GM23338 (cell line): ENCODE measurements around the gene GIPC2. TPM values are rescaled to one million over a fixed set of nuclear protein-coding genes. Genes with fewer than 3 reads are reported as not detected.

Experiments
- ATAC-seq: fragments of 200-7000 bp; cut with Tn5 transposase; 3 replicates; pipeline ENCODE4 v1.9.1; 2020
- DNase-seq: peaks from one replicate; pipeline ENCODE4 v3.0.0-alpha.2; 2015; ENCODE audit warnings: low spot score
- H2AFZ ChIP-seq: fragments of 200-600 bp; sonication (generic); 2 replicates; pipeline ENCODE4 v1.8.0; 2016; ENCODE audit warnings: antibody characterized with exemption, mild to moderate bottlenecking, moderate library complexity
- H3F3A ChIP-seq: fragments of 200-600 bp; sonication (generic); replicated peaks from 2 replicates; pipeline ENCODE4 v1.8.0; 2017; ENCODE audit warnings: antibody characterized with exemption, mixed run types, low read depth
- H3K27ac ChIP-seq: fragments of 200-600 bp; sonication (generic); 2 replicates; pipeline ENCODE4 v1.6.1; 2016; ENCODE audit warnings: low read depth
- H3K27me3 ChIP-seq: fragments of 200-600 bp; sonication (generic); 2 replicates; pipeline ENCODE4 v1.8.0; 2016; ENCODE audit warnings: mild to moderate bottlenecking, mixed run types, moderate library complexity; ENCODE audit not compliant: insufficient read depth
- H3K36me3 ChIP-seq: fragments of 200-600 bp; sonication (generic); 2 replicates; pipeline ENCODE4 v1.8.0; 2016; ENCODE audit warnings: mild to moderate bottlenecking; ENCODE audit not compliant: insufficient read depth
- H3K4me1 ChIP-seq: fragments of 200-600 bp; sonication (generic); 2 replicates; pipeline ENCODE4 v1.8.0; 2016; ENCODE audit warnings: mild to moderate bottlenecking, moderate library complexity; ENCODE audit not compliant: insufficient read depth
- H3K4me2 ChIP-seq: fragments of 200-600 bp; sonication (generic); 2 replicates; pipeline ENCODE4 v1.7.1; 2017; ENCODE audit warnings: mixed run types
- H3K4me3 ChIP-seq: fragments of 200-600 bp; sonication (generic); 2 replicates; pipeline ENCODE4 v1.6.1; 2016; ENCODE audit warnings: mixed run types
- H3K79me2 ChIP-seq: fragments of 200-600 bp; sonication (generic); replicated peaks from 2 replicates; pipeline ENCODE4 v1.8.0; 2017; ENCODE audit warnings: mild to moderate bottlenecking; ENCODE audit not compliant: insufficient read depth
- H3K9me2 ChIP-seq: fragments of 200-600 bp; sonication (generic); 2 replicates; pipeline ENCODE4 v1.8.0; 2017; ENCODE audit not compliant: insufficient read depth
- H4K20me1 ChIP-seq: fragments of 200-600 bp; sonication (generic); replicated peaks from 2 replicates; pipeline ENCODE4 v1.8.0; 2017; ENCODE audit warnings: mild to moderate bottlenecking; ENCODE audit not compliant: insufficient read depth
- H3K27ac Mint-ChIP-seq: 2 replicates; pipeline ENCODE4 v1.8.0; 2020; ENCODE audit warnings: inconsistent platforms, mild to moderate bottlenecking, moderate library complexity, mixed read lengths
- H3K27me3 Mint-ChIP-seq: 3 replicates; pipeline ENCODE4 v1.8.0; 2022; ENCODE audit warnings: low read depth, mild to moderate bottlenecking, moderate library complexity, mixed read lengths, inconsistent platforms; ENCODE audit not compliant: insufficient read depth, poor library complexity
- H3K36me3 Mint-ChIP-seq: 3 replicates; pipeline ENCODE4 v1.8.0; 2021; ENCODE audit warnings: low read depth, mild to moderate bottlenecking, inconsistent platforms, moderate library complexity, mixed read lengths
- H3K4me1 Mint-ChIP-seq: 3 replicates; pipeline ENCODE4 v1.8.0; 2020; ENCODE audit warnings: mild to moderate bottlenecking, inconsistent platforms, mixed read lengths
- H3K4me3 Mint-ChIP-seq: 3 replicates; pipeline ENCODE4 v1.8.0; 2021; ENCODE audit warnings: moderate library complexity, mild to moderate bottlenecking, inconsistent platforms, mixed read lengths
- H3K9me3 Mint-ChIP-seq: 3 replicates; pipeline ENCODE4 v1.8.0; 2020; ENCODE audit warnings: moderate library complexity, mild to moderate bottlenecking, inconsistent platforms, mixed read lengths
- EZH2 ChIP-seq: fragments of 200-600 bp; sonication (generic); IDR thresholded peaks from one replicate; pipeline ENCODE4 v1.8.0; 2017; ENCODE audit warnings: antibody characterized with exemption, mild to moderate bottlenecking, low read depth; ENCODE audit not compliant: unreplicated experiment
- EZH2phosphoT487 ChIP-seq: fragments of 200-600 bp; sonication (generic); IDR thresholded peaks from one replicate; pipeline ENCODE4 v1.8.1; 2018; ENCODE audit warnings: antibody characterized with exemption; ENCODE audit not compliant: unreplicated experiment
- JUNB ChIP-seq: IDR thresholded peaks from one replicate; pipeline ENCODE4 v1.6.1; 2016; ENCODE audit warnings: antibody characterized with exemption; ENCODE audit not compliant: unreplicated experiment
- POLR2AphosphoS5 ChIP-seq: IDR thresholded peaks from 2 replicates; pipeline ENCODE4 v1.6.1; 2016; ENCODE audit warnings: antibody characterized with exemption, low read depth
- STAT1 ChIP-seq: IDR thresholded peaks from one replicate; pipeline ENCODE4 v1.6.1; 2016; ENCODE audit warnings: antibody characterized with exemption; ENCODE audit not compliant: unreplicated experiment
- ZNF114 ChIP-seq: fragments of 250-450 bp; sonication (Bioruptor Pico); IDR thresholded peaks from 2 replicates; pipeline ENCODE4 v1.5.0; 2020; ENCODE audit warnings: mild to moderate bottlenecking, moderate library complexity
- ZNF331 ChIP-seq: fragments of 250-450 bp; sonication (Bioruptor Pico); IDR thresholded peaks from 2 replicates; pipeline ENCODE4 v1.5.0; 2020; ENCODE audit warnings: low read depth, mild to moderate bottlenecking, moderate library complexity
- polyA plus RNA-seq: library from polyadenylated mRNA; unstranded; fragments of >200 nt; fragmentation: Nextera tagmentation; extraction: Ambion mirVana; gene quantifications from 2 replicates; pipeline ENCODE4 v1.2.1, GENCODE V29; 2016
- total RNA-seq: library from RNA; depleted of rRNA; stranded (reverse); fragments of >200 nt; shearing (Covaris generic); gene quantifications from 2 replicates; pipeline ENCODE4 v1.2.3, GENCODE V29; 2014
- TF ChIP-seq, protein P1 (sequence below): IDR thresholded peaks from 2 replicates; pipeline ENCODE4 v1.6.1; 2016; ENCODE audit warnings: antibody characterized with exemption
- TF ChIP-seq, protein P2 (sequence below): fragments of 250-450 bp; sonication (Bioruptor Pico); IDR thresholded peaks from 2 replicates; pipeline ENCODE4 v1.5.0; 2020; ENCODE audit warnings: mild to moderate bottlenecking, moderate library complexity
- TF ChIP-seq, protein P3 (sequence below), 2 experiments: fragments of 200-600 bp in 1 of 2; sonication (generic) in 1 of 2; conservative IDR thresholded peaks; 2 replicates each; pipeline versions ENCODE4 v1.5.1 to v1.6.1; 2016 to 2017; ENCODE audit warnings: antibody characterized with exemption in 2 of 2, low read depth in 2 of 2, mild to moderate bottlenecking in 2 of 2, moderate library complexity in 1 of 2
- TF ChIP-seq, protein P4 (sequence below): IDR thresholded peaks from one replicate; pipeline ENCODE4 v1.6.1; 2018; ENCODE audit warnings: antibody characterized with exemption; ENCODE audit not compliant: unreplicated experiment

Gene GIPC2
- total and polyA plus RNA-seq, 2 experiments from 2014 or later: 1.2 to 1.5 TPM

DNA sequence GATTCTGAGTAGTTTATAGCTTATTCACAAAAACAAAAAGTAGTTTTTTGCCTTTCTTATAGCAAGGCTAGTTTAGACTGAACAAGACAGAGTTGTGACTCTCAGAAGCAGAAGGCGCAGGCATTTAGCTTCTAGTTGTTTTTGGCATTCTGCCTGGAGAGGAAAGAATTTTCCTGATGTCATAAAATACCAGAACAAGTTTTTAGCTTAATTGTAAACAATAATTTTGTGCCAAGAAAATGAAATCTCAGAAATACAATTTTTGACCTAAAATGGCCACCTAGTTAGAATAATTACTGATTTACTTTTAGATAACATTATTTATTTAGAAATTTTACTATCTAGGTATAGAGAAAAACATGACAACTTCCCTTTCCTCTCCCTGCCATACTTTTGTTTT lies 40.0 kb upstream of the GIPC2 start:
- no peaks in the 10 kb centered on the region for H3K27me3 ChIP-seq
- peaks cover 22% of the 10 kb centered on the region for H3K4me1 ChIP-seq
- no peak for DNase-seq
- no peak for ATAC-seq
- H2AFZ ChIP-seq: no peak overlapping the region
- Mint-ChIP-seq H3K27me3 (peaks cover 5% of the 10 kb centered on the region), H3K27ac (no peak overlapping the region), H3K4me3 (peak overlapping the region; percentile 69; the same call in 2 of the 3 replicates), H3K36me3 (no peaks in the 10 kb centered on the region), H3K4me1 (peaks cover 22% of the 10 kb centered on the region), H3K9me3 (peaks cover 2% of the 10 kb centered on the region; the same call in 1 of the 3 replicates)
- peak overlapping the region; percentile 42 for H3K4me3 ChIP-seq
- no peaks in the 10 kb centered on the region for H3F3A ChIP-seq
- H3K36me3 ChIP-seq: no peaks in the 10 kb centered on the region
- H3K79me2 ChIP-seq: no peaks in the 10 kb centered on the region
- TF ChIP-seq, protein P1, sequence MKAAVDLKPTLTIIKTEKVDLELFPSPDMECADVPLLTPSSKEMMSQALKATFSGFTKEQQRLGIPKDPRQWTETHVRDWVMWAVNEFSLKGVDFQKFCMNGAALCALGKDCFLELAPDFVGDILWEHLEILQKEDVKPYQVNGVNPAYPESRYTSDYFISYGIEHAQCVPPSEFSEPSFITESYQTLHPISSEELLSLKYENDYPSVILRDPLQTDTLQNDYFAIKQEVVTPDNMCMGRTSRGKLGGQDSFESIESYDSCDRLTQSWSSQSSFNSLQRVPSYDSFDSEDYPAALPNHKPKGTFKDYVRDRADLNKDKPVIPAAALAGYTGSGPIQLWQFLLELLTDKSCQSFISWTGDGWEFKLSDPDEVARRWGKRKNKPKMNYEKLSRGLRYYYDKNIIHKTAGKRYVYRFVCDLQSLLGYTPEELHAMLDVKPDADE: no peak
- no peak for TF ChIP-seq EZH2
- TF ChIP-seq, protein P2, sequence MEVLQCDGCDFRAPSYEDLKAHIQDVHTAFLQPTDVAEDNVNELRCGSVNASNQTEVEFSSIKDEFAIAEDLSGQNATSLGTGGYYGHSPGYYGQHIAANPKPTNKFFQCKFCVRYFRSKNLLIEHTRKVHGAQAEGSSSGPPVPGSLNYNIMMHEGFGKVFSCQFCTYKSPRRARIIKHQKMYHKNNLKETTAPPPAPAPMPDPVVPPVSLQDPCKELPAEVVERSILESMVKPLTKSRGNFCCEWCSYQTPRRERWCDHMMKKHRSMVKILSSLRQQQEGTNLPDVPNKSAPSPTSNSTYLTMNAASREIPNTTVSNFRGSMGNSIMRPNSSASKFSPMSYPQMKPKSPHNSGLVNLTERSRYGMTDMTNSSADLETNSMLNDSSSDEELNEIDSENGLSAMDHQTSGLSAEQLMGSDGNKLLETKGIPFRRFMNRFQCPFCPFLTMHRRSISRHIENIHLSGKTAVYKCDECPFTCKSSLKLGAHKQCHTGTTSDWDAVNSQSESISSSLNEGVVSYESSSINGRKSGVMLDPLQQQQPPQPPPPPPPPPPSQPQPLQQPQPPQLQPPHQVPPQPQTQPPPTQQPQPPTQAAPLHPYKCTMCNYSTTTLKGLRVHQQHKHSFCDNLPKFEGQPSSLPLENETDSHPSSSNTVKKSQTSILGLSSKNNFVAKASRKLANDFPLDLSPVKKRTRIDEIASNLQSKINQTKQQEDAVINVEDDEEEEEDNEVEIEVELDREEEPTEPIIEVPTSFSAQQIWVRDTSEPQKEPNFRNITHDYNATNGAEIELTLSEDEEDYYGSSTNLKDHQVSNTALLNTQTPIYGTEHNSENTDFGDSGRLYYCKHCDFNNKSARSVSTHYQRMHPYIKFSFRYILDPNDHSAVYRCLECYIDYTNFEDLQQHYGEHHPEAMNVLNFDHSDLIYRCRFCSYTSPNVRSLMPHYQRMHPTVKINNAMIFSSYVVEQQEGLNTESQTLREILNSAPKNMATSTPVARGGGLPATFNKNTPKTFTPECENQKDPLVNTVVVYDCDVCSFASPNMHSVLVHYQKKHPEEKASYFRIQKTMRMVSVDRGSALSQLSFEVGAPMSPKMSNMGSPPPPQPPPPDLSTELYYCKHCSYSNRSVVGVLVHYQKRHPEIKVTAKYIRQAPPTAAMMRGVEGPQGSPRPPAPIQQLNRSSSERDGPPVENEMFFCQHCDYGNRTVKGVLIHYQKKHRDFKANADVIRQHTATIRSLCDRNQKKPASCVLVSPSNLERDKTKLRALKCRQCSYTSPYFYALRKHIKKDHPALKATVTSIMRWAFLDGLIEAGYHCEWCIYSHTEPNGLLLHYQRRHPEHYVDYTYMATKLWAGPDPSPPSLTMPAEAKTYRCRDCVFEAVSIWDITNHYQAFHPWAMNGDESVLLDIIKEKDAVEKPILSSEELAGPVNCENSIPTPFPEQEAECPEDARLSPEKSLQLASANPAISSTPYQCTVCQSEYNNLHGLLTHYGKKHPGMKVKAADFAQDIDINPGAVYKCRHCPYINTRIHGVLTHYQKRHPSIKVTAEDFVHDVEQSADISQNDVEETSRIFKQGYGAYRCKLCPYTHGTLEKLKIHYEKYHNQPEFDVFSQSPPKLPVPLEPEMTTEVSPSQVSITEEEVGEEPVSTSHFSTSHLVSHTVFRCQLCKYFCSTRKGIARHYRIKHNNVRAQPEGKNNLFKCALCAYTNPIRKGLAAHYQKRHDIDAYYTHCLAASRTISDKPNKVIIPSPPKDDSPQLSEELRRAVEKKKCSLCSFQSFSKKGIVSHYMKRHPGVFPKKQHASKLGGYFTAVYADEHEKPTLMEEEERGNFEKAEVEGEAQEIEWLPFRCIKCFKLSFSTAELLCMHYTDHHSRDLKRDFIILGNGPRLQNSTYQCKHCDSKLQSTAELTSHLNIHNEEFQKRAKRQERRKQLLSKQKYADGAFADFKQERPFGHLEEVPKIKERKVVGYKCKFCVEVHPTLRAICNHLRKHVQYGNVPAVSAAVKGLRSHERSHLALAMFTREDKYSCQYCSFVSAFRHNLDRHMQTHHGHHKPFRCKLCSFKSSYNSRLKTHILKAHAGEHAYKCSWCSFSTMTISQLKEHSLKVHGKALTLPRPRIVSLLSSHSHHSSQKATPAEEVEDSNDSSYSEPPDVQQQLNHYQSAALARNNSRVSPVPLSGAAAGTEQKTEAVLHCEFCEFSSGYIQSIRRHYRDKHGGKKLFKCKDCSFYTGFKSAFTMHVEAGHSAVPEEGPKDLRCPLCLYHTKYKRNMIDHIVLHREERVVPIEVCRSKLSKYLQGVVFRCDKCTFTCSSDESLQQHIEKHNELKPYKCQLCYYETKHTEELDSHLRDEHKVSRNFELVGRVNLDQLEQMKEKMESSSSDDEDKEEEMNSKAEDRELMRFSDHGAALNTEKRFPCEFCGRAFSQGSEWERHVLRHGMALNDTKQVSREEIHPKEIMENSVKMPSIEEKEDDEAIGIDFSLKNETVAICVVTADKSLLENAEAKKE (CRISPR knock-in tag): no peak
- TF ChIP-seq EZH2phosphoT487: no peak
- no peak for TF ChIP-seq POLR2AphosphoS5
- no peak for TF ChIP-seq ZNF114
- TF ChIP-seq, protein P3, sequence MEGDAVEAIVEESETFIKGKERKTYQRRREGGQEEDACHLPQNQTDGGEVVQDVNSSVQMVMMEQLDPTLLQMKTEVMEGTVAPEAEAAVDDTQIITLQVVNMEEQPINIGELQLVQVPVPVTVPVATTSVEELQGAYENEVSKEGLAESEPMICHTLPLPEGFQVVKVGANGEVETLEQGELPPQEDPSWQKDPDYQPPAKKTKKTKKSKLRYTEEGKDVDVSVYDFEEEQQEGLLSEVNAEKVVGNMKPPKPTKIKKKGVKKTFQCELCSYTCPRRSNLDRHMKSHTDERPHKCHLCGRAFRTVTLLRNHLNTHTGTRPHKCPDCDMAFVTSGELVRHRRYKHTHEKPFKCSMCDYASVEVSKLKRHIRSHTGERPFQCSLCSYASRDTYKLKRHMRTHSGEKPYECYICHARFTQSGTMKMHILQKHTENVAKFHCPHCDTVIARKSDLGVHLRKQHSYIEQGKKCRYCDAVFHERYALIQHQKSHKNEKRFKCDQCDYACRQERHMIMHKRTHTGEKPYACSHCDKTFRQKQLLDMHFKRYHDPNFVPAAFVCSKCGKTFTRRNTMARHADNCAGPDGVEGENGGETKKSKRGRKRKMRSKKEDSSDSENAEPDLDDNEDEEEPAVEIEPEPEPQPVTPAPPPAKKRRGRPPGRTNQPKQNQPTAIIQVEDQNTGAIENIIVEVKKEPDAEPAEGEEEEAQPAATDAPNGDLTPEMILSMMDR (conservative IDR thresholded peaks at IDR 0.05; ENCODE audit: low read depth in 2 of 2): no peak
- no peak for TF ChIP-seq JUNB
- no peak for TF ChIP-seq STAT1
- no peak for TF ChIP-seq ZNF331 (CRISPR knock-in tag)
- TF ChIP-seq, protein P4, sequence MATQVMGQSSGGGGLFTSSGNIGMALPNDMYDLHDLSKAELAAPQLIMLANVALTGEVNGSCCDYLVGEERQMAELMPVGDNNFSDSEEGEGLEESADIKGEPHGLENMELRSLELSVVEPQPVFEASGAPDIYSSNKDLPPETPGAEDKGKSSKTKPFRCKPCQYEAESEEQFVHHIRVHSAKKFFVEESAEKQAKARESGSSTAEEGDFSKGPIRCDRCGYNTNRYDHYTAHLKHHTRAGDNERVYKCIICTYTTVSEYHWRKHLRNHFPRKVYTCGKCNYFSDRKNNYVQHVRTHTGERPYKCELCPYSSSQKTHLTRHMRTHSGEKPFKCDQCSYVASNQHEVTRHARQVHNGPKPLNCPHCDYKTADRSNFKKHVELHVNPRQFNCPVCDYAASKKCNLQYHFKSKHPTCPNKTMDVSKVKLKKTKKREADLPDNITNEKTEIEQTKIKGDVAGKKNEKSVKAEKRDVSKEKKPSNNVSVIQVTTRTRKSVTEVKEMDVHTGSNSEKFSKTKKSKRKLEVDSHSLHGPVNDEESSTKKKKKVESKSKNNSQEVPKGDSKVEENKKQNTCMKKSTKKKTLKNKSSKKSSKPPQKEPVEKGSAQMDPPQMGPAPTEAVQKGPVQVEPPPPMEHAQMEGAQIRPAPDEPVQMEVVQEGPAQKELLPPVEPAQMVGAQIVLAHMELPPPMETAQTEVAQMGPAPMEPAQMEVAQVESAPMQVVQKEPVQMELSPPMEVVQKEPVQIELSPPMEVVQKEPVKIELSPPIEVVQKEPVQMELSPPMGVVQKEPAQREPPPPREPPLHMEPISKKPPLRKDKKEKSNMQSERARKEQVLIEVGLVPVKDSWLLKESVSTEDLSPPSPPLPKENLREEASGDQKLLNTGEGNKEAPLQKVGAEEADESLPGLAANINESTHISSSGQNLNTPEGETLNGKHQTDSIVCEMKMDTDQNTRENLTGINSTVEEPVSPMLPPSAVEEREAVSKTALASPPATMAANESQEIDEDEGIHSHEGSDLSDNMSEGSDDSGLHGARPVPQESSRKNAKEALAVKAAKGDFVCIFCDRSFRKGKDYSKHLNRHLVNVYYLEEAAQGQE: no peak
- peak overlapping the region; percentile 21; the same call in 1 of the 2 replicates for H3K27ac ChIP-seq
- no peaks in the 10 kb centered on the region for H4K20me1 ChIP-seq
- H3K9me2 ChIP-seq: no peaks in the 10 kb centered on the region
- H3K4me2 ChIP-seq: peak overlapping the region; percentile 55; the same call in 1 of the 2 replicates
